ENCODE data around the gene RPL38.

RPL38 gene

GRCh38 chr17:74218436-74218835 lies 15.0 kb downstream of the RPL38 start:
- ATAC-seq, result no peak; the same call in 2 of the 3 replicates
- TF ChIP-seq POU6F1 (CRISPR knock-in tag; IDR thresholded peaks at IDR 0.05; ENCODE audit: borderline replicate concordance, low read depth) (no peak), TCF4 (CRISPR knock-in tag; IDR thresholded peaks at IDR 0.05; ENCODE audit: borderline replicate concordance) (peak; percentile 69; the same call in 1 of the 2 replicates)

- no peak for ATAC-seq
- TF ChIP-seq SNAI2 (CRISPR knock-in tag; IDR thresholded peaks at IDR 0.05) (no peak), CSRNP3 (CRISPR knock-in tag; IDR thresholded peaks at IDR 0.05) (no peak), CSDC2 (CRISPR knock-in tag; IDR thresholded peaks at IDR 0.05) (no peak), ESRRG (CRISPR knock-in tag; IDR thresholded peaks at IDR 0.05) (no peak), POU6F1 (CRISPR knock-in tag; IDR thresholded peaks at IDR 0.05; ENCODE audit: borderline replicate concordance, low read depth) (no peak), CREB5 (CRISPR knock-in tag; IDR thresholded peaks at IDR 0.05; ENCODE audit: low read depth) (no peak), GLIS3 (CRISPR knock-in tag; IDR thresholded peaks at IDR 0.05) (no peak), ZFP3 (CRISPR knock-in tag; IDR thresholded peaks at IDR 0.05) (no peak), ZC3H10 (CRISPR knock-in tag; IDR thresholded peaks at IDR 0.05) (no peak), ZNF565 (CRISPR knock-in tag; conservative IDR thresholded peaks at IDR 0.05; ENCODE audit: low read depth) (no peak), TSHZ2 (CRISPR knock-in tag; IDR thresholded peaks at IDR 0.05) (no peak), OSR1 (CRISPR knock-in tag; IDR thresholded peaks at IDR 0.05) (no peak), RARB (CRISPR knock-in tag; IDR thresholded peaks at IDR 0.05) (no peak), ISL1 (CRISPR knock-in tag; IDR thresholded peaks at IDR 0.05) (no peak), PPARA (CRISPR knock-in tag; IDR thresholded peaks at IDR 0.05; ENCODE audit: borderline replicate concordance) (no peak), TOX (CRISPR knock-in tag; IDR thresholded peaks at IDR 0.05; ENCODE audit: borderline replicate concordance) (no peak), ARNTL (CRISPR knock-in tag; IDR thresholded peaks at IDR 0.05; ENCODE audit: borderline replicate concordance, low read depth) (no peak)
Observed at GRCh38 chr17:74219576-74220133, 16.2 kb downstream of the RPL38 start.

GRCh38 chr17:74220219-74220618 lies 16.7 kb downstream of the RPL38 start:
- ATAC-seq, result no peak
- TF ChIP-seq GLIS3 (CRISPR knock-in tag; IDR thresholded peaks at IDR 0.05) (no peak), ZFP3 (CRISPR knock-in tag; IDR thresholded peaks at IDR 0.05) (no peak), POU6F1 (CRISPR knock-in tag; IDR thresholded peaks at IDR 0.05; ENCODE audit: borderline replicate concordance, low read depth) (no peak), TOX (CRISPR knock-in tag; IDR thresholded peaks at IDR 0.05; ENCODE audit: borderline replicate concordance) (no peak), RARB (CRISPR knock-in tag; IDR thresholded peaks at IDR 0.05) (no peak), CSDC2 (CRISPR knock-in tag; IDR thresholded peaks at IDR 0.05) (no peak), ZC3H10 (CRISPR knock-in tag; IDR thresholded peaks at IDR 0.05) (no peak), CSRNP3 (CRISPR knock-in tag; IDR thresholded peaks at IDR 0.05) (no peak), TSHZ2 (CRISPR knock-in tag; IDR thresholded peaks at IDR 0.05) (no peak), SNAI2 (CRISPR knock-in tag; IDR thresholded peaks at IDR 0.05) (no peak), ZFP30 (CRISPR knock-in tag; IDR thresholded peaks at IDR 0.05) (no peak), ZNF8 (CRISPR knock-in tag; IDR thresholded peaks at IDR 0.05) (no peak), ESRRG (CRISPR knock-in tag; IDR thresholded peaks at IDR 0.05) (no peak), OSR1 (CRISPR knock-in tag; IDR thresholded peaks at IDR 0.05) (no peak)

Measured in SK-N-SH treated with all-trans-retinoic acid at 6 μM for 48 hours (cell line).